Measurements from ENCODE around the gene CERS6. TPM values are rescaled to one million over a fixed set of nuclear protein-coding genes. Genes with fewer than 3 reads are reported as not detected.
"Not testable (repeated sequence)": the region's sequence is repeated elsewhere in the genome, so short reads cannot be mapped to it uniquely, and the experiment has no call there.

CERS6 gene
- total RNA-seq, 2 donors from 2014 or later, result 12.5 to 16.3 TPM

GRCh38 chr2:168501466-168502065, 45.5 kb downstream of the CERS6 start:
- H3K27me3 ChIP-seq, result no peaks in the 10 kb centered on the region
- no peak for TF ChIP-seq POLR2A (IDR thresholded peaks at IDR 0.05)
- no peak for TF ChIP-seq CTCF (IDR thresholded peaks at IDR 0.05)
- H3K36me3 ChIP-seq (replicated peaks in 1 of 2; ENCODE audit: insufficient read depth in 1 of 2, low read depth in 2 of 2), result no peaks in the 10 kb centered on the region
- 43 to 54% methylated on average over 4 of the region's 4 CpGs for WGBS, 2 donors
- intact Hi-C loops (cut with DNase I), result no loop called here
- no peak overlapping the region for H3K27ac ChIP-seq
- H3K4me1 ChIP-seq, result peaks cover 7% of the 10 kb centered on the region
- H3K9me3 ChIP-seq, result no peaks in the 10 kb centered on the region
- no peak for ATAC-seq
- no peak for DNase-seq
- H3K4me3 ChIP-seq, result no peak overlapping the region

GRCh38 chr2:168502852-168503251, 46.8 kb downstream of the CERS6 start:
- ATAC-seq; H3K4me1 ChIP-seq; H3K36me3 ChIP-seq (replicated peaks in 1 of 2; ENCODE audit: insufficient read depth in 1 of 2, low read depth in 2 of 2); H3K4me3 ChIP-seq; H3K27me3 ChIP-seq; H3K27ac ChIP-seq; intact Hi-C loops (cut with DNase I); H3K9me3 ChIP-seq; DNase-seq: not testable (repeated sequence)
- WGBS, 2 donors, result 97 to 98% methylated on average over 2 of the region's 2 CpGs

DNA sequence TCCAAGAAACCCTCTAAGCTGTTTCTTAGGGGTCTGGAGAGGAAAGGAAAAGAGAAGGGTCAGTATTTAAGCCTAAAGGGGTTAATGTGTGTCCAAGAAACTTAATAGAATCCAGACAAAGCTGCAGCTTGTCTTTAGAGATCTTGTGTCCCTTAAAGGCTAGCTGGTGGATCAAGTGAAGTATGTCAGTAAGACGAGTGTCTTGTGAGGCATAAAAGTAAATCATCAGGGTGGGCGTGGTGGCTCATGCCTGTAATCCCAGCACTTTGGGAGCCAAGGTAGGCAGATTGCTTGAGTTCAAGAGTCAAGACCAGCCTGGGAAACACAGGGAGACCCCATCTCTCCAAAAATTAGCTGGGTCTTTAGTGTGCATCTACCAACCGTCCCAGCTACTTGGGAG, 47.8 kb downstream of the CERS6 start:
- H3K27ac ChIP-seq, result no peak overlapping the region
- 87 to 90% methylated on average over 3 of the region's 3 CpGs for WGBS, 2 donors
- H3K4me3 ChIP-seq, result no peak overlapping the region
- intact Hi-C loops (cut with DNase I), result no loop called here
- peaks cover 7% of the 10 kb centered on the region for H3K4me1 ChIP-seq
- no peaks in the 10 kb centered on the region for H3K27me3 ChIP-seq
- DNase-seq (no peak), ATAC-seq (no peak)
- H3K36me3 ChIP-seq (replicated peaks in 1 of 2; ENCODE audit: insufficient read depth in 1 of 2, low read depth in 2 of 2), result no peaks in the 10 kb centered on the region
- H3K9me3 ChIP-seq, result no peaks in the 10 kb centered on the region
- TF ChIP-seq POLR2A (IDR thresholded peaks at IDR 0.05), result no peak
- no peak for TF ChIP-seq CTCF (IDR thresholded peaks at IDR 0.05)

- ATAC-seq, result no peak
These were observed 48.3 kb downstream of the CERS6 start for GRCh38 chr2:168504323-168504722.

GRCh38 chr2:168510125-168510756, 54.2 kb downstream of the CERS6 start:
- Histone ChIP-seq H3K27me3 (no peaks in the 10 kb centered on the region), H3K4me1 (no peaks in the 10 kb centered on the region), H3K9me3 (no peaks in the 10 kb centered on the region), H3K36me3 (replicated peaks in 1 of 2; ENCODE audit: insufficient read depth in 1 of 2, low read depth in 2 of 2) (no peaks in the 10 kb centered on the region), H3K27ac (no peak overlapping the region), H3K4me3 (no peak overlapping the region)
- TF ChIP-seq POLR2A (IDR thresholded peaks at IDR 0.05) (no peak), CTCF (IDR thresholded peaks at IDR 0.05) (no peak)
- DNase-seq, result no peak
- 90 to 91% methylated on average over 6 of the region's 6 CpGs for WGBS, 2 donors
- intact Hi-C loops (cut with DNase I), result no loop called here
- ATAC-seq, result no peak

More at GRCh38 chr2:168504323-168504722, 48.3 kb downstream of the CERS6 start:
- peaks cover 7% of the 10 kb centered on the region for H3K4me1 ChIP-seq
- DNase-seq, result no peak
- no peaks in the 10 kb centered on the region for H3K36me3 ChIP-seq (replicated peaks in 1 of 2; ENCODE audit: insufficient read depth in 1 of 2, low read depth in 2 of 2)
- intact Hi-C loops (cut with DNase I), result no loop called here
- TF ChIP-seq POLR2A (IDR thresholded peaks at IDR 0.05) (no peak), CTCF (IDR thresholded peaks at IDR 0.05) (no peak)
- WGBS, 2 donors, result 74% methylated on average over 2 of the region's 2 CpGs
- H3K4me3 ChIP-seq, result no peak overlapping the region
- no peak overlapping the region for H3K27ac ChIP-seq
- H3K9me3 ChIP-seq, result no peaks in the 10 kb centered on the region
- no peaks in the 10 kb centered on the region for H3K27me3 ChIP-seq

Measured in body of pancreas (tissue), 4 donors.